HepG2 (cell line): ENCODE results near the gene GFY. TPM values are rescaled to one million over a fixed set of nuclear protein-coding genes. Genes with fewer than 3 reads are reported as not detected.

ENCODE experiments used
- ATAC-seq: fragments of 200-7000 bp; cut with Tn5 transposase; 3 replicates; pipeline ENCODE4 v1.9.1; 2020; ENCODE audit warnings: mild to moderate bottlenecking, moderate library complexity
- BruUV-seq: library from RNA; stranded (reverse); fragments of 400-500 nt; replicated peaks from 2 replicates; lab custom pipeline; 2021; lab: Mats Ljungman, UMichigan
- CTCF ChIA-PET: fragments of 300-600 bp; formaldehyde crosslinking; extraction: SDS; loops from one replicate; lab custom pipeline; 2021; ENCODE audit warnings: low total read pairs, inconsistent platforms, low intra/inter-chr PET ratio; lab: Yijun Ruan, JAX
- POLR2A ChIA-PET: fragments of 350-600 bp; sonication (Branson Sonifier 250); formaldehyde crosslinking; loops from one replicate; lab custom pipeline; 2020; ENCODE audit warnings: antibody characterized with exemption, inconsistent platforms; lab: Yijun Ruan, JAX
- DNase-seq: peaks from one replicate; pipeline ENCODE4 v3.0.0-alpha.2; 2015; ENCODE audit warnings: low spot score
- FAIRE-seq: peaks from 3 replicates; lab custom pipeline; 2011; peaks lifted over from hg19 to GRCh38; lab: Jason Lieb, UNC
- H2AFZ ChIP-seq: one replicate; pipeline ENCODE4 v1.6.1; 2011; ENCODE audit warnings: low read length, inconsistent platforms
- H3K27ac ChIP-seq: fragments of 300-600 bp; 3 replicates; pipeline ENCODE4 v1.8.0; 2011; ENCODE audit warnings: mixed run types, mild to moderate bottlenecking, mixed read lengths, low read length, inconsistent platforms; ENCODE audit not compliant: insufficient read depth; ENCODE audit errors: extremely low read length
- H3K27me3 ChIP-seq, 2 experiments: fragments of 200-600 bp in 1 of 2; 2 replicates in 1 of 2; 3 replicates in 1 of 2; pipeline versions ENCODE4 v1.6.0 to v1.8.0; 2011; ENCODE audit warnings: low read length in 2 of 2, mild to moderate bottlenecking in 2 of 2, moderate library complexity in 2 of 2, inconsistent platforms in 1 of 2; ENCODE audit not compliant: insufficient read depth in 2 of 2, control insufficient read depth in 1 of 2
- H3K36me3 ChIP-seq, 2 experiments: fragments of 200-600 bp in 1 of 2; replicated peaks in 1 of 2; 2 replicates in 1 of 2; 3 replicates in 1 of 2; pipeline versions ENCODE4 v1.5.1 to v1.8.0; 2011; ENCODE audit warnings: low read length in 2 of 2, inconsistent platforms in 1 of 2; ENCODE audit not compliant: insufficient read depth in 2 of 2, control insufficient read depth in 1 of 2
- H3K4me1 ChIP-seq: 2 replicates; pipeline ENCODE4 v1.5.1; 2012; ENCODE audit warnings: low read length, inconsistent platforms; ENCODE audit not compliant: insufficient read depth
- H3K4me2 ChIP-seq: 2 replicates; pipeline ENCODE4 v1.6.0; 2011; ENCODE audit warnings: low read depth, low read length, inconsistent platforms
- H3K4me3 ChIP-seq, 3 experiments: fragments of 200-600 bp in 1 of 3; sonication (generic), shearing (Covaris generic) in 1 of 3; replicated peaks in 1 of 3; 2 replicates each; pipeline ENCODE4 v1.5.1; 2011 to 2016; ENCODE audit warnings: low read length in 3 of 3, inconsistent platforms in 2 of 3, low read depth in 2 of 3, mild to moderate bottlenecking in 2 of 3, control low read depth in 1 of 3, mixed read lengths in 1 of 3; ENCODE audit not compliant: insufficient read depth in 1 of 3
- H3K79me2 ChIP-seq: one replicate; pipeline ENCODE4 v1.6.1; 2011; ENCODE audit warnings: low read length, inconsistent platforms; ENCODE audit not compliant: insufficient read depth
- H3K9ac ChIP-seq: 2 replicates; pipeline ENCODE4 v1.6.0; 2011; ENCODE audit warnings: mild to moderate bottlenecking, low read depth, low read length, inconsistent platforms; ENCODE audit not compliant: insufficient read depth
- H3K9me3 ChIP-seq: 2 replicates; pipeline ENCODE4 v1.5.1; 2012; ENCODE audit warnings: mild to moderate bottlenecking, low read length
- H4K20me1 ChIP-seq: 2 replicates; pipeline ENCODE4 v1.6.0; 2011; ENCODE audit warnings: inconsistent platforms, mild to moderate bottlenecking, low read length, moderate library complexity; ENCODE audit not compliant: insufficient read depth
- CBX1 ChIP-seq: IDR thresholded peaks from one replicate; pipeline ENCODE4 v1.6.1; 2016; ENCODE audit warnings: antibody characterized with exemption, low read depth
- HNRNPL ChIP-seq: fragments of 200-400 bp; formaldehyde crosslinking; IDR thresholded peaks from 2 replicates; pipeline ENCODE4 v1.6.1; 2017; ENCODE audit warnings: mild to moderate bottlenecking, low read depth, low read length
- MTERF4 ChIP-seq: sonication (generic); formaldehyde crosslinking; IDR thresholded peaks from 2 replicates; pipeline ENCODE4 v1.8.0; 2023; ENCODE audit warnings: mild to moderate bottlenecking, missing genetic modification reagents
- NR2C2 ChIP-seq: sonication (generic); formaldehyde crosslinking; IDR thresholded peaks from 2 replicates; pipeline ENCODE4 v1.4.0; 2020; ENCODE audit warnings: missing genetic modification reagents, mild to moderate bottlenecking, moderate library complexity, borderline replicate concordance
- RFXANK ChIP-seq: IDR thresholded peaks from 2 replicates; pipeline ENCODE4 v1.6.1; 2016
- SKIL ChIP-seq: sonication (generic); formaldehyde crosslinking; IDR thresholded peaks from 2 replicates; pipeline ENCODE4 v1.8.0; 2022; ENCODE audit warnings: missing genetic modification reagents, mild to moderate bottlenecking, moderate library complexity, borderline replicate concordance
- TFAP4 ChIP-seq: sonication (generic); IDR thresholded peaks from 2 replicates; pipeline ENCODE4 v1.6.1; 2016; ENCODE audit warnings: low read depth, borderline replicate concordance
- THYN1 ChIP-seq: sonication (generic); formaldehyde crosslinking; IDR thresholded peaks from 2 replicates; pipeline ENCODE4 v1.8.1; 2023; ENCODE audit warnings: low read depth, mild to moderate bottlenecking, moderate library complexity, missing genetic modification reagents, borderline replicate concordance
- TMF1 ChIP-seq: sonication (generic); formaldehyde crosslinking; IDR thresholded peaks from 2 replicates; pipeline ENCODE4 v1.8.1; 2022; ENCODE audit warnings: low read depth, missing genetic modification reagents
- ZNF557 ChIP-seq: sonication (generic); formaldehyde crosslinking; IDR thresholded peaks from 2 replicates; pipeline ENCODE4 v1.4.0; 2020; ENCODE audit warnings: missing genetic modification reagents
- ZNF792 ChIP-seq: IDR thresholded peaks from 2 replicates; pipeline ENCODE4 v1.6.1; 2016
- ZSCAN29 ChIP-seq: sonication (generic); formaldehyde crosslinking; conservative IDR thresholded peaks from 2 replicates; pipeline ENCODE4 v1.4.0; 2020; ENCODE audit warnings: mild to moderate bottlenecking, missing genetic modification reagents
- WGBS: methylation state at CpG from one replicate; pipeline ENCODE4 v1.1.6; 2017; ENCODE audit warnings: low lambda C conversion rate; 5-methylcytosine and 5-hydroxymethylcytosine counted together
- in situ Hi-C: cut with HindIII; loops from 2 replicates; pipeline ENCODE4 v1.10.0; 2017; ENCODE audit warnings: low pct_unique_long_range_greater_than_20kb; ENCODE audit not compliant: extremely low pct_ligation_motif_present
- intact Hi-C: fragments of 100-400 bp; cut with micrococcal nuclease; formaldehyde crosslinking; loops from one replicate; pipeline ENCODE4 v1.10.0; 2022; ENCODE audit not compliant: unreplicated experiment
- polyA plus RNA-seq, 8 experiments: library from polyadenylated mRNA; depleted of rRNA in 3 of 8; stranded (reverse) in 7 of 8; unstranded in 1 of 8; fragments of >200 nt; fragmentation: Illumina TruSeq in 4 of 8; extraction: Trizol in 4 of 8; gene quantifications; 2 replicates each; pipeline versions ENCODE4 v1.2.1 to v1.2.3, GENCODE V29; 2011 to 2016; ENCODE audit warnings: low read depth in 4 of 8, missing spikeins in 1 of 8, mixed read lengths in 1 of 8; ENCODE audit not compliant: insufficient read depth in 1 of 8
- total RNA-seq, 5 experiments: library from RNA; depleted of rRNA; stranded (reverse); fragments of >200 nt; fragmentation: Illumina TruSeq; extraction: Trizol; gene quantifications; 2 replicates each; pipeline ENCODE4 v1.2.3, GENCODE V29; 2016; ENCODE audit warnings: low read depth in 1 of 5
- TF ChIP-seq, protein P1 (sequence below): sonication (generic); formaldehyde crosslinking; IDR thresholded peaks from 2 replicates; pipeline ENCODE4 v1.4.0; 2020; ENCODE audit warnings: missing genetic modification reagents

GFY gene
- total and polyA plus RNA-seq, 2 of the 13 experiments (the other 11 are each of a cell fraction or from before 2014, with no cell fraction given), result not detected

- TF ChIP-seq, protein P1, sequence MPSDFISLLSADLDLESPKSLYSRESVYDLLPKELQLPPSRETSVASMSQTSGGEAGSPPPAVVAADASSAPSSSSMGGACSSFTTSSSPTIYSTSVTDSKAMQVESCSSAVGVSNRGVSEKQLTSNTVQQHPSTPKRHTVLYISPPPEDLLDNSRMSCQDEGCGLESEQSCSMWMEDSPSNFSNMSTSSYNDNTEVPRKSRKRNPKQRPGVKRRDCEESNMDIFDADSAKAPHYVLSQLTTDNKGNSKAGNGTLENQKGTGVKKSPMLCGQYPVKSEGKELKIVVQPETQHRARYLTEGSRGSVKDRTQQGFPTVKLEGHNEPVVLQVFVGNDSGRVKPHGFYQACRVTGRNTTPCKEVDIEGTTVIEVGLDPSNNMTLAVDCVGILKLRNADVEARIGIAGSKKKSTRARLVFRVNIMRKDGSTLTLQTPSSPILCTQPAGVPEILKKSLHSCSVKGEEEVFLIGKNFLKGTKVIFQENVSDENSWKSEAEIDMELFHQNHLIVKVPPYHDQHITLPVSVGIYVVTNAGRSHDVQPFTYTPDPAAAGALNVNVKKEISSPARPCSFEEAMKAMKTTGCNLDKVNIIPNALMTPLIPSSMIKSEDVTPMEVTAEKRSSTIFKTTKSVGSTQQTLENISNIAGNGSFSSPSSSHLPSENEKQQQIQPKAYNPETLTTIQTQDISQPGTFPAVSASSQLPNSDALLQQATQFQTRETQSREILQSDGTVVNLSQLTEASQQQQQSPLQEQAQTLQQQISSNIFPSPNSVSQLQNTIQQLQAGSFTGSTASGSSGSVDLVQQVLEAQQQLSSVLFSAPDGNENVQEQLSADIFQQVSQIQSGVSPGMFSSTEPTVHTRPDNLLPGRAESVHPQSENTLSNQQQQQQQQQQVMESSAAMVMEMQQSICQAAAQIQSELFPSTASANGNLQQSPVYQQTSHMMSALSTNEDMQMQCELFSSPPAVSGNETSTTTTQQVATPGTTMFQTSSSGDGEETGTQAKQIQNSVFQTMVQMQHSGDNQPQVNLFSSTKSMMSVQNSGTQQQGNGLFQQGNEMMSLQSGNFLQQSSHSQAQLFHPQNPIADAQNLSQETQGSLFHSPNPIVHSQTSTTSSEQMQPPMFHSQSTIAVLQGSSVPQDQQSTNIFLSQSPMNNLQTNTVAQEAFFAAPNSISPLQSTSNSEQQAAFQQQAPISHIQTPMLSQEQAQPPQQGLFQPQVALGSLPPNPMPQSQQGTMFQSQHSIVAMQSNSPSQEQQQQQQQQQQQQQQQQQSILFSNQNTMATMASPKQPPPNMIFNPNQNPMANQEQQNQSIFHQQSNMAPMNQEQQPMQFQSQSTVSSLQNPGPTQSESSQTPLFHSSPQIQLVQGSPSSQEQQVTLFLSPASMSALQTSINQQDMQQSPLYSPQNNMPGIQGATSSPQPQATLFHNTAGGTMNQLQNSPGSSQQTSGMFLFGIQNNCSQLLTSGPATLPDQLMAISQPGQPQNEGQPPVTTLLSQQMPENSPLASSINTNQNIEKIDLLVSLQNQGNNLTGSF (CRISPR knock-in tag), result no peak
- no peak for TF ChIP-seq NR2C2 (CRISPR knock-in tag)
- TF ChIP-seq ZNF557 (CRISPR knock-in tag), result no peak
- TF ChIP-seq TFAP4, result no peak
Observed at GRCh38 chr19:49463960-49464740, 39.0 kb downstream of the GFY start (continued).

DNA sequence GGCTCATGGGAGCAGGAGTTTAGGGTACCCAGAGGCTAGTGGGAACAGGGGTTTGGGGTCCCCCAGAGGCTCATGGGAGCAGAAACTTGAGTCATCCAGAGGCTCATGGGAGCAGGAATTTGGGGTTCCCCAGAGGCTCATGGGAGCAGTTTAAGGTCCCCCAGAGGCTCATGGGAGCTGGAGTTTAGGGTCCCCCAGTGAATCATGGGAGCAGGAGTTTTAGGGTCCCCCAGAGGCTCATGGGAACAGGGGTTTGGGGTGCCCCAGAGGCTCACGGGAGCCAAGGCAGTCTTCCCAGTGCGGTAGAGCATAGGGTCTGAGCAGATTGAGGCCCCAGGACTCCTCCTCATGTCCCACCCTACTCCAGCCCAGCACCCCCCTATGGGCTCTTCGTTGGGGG is 40.2 kb downstream of the GFY start:
- Histone ChIP-seq H3K4me1 (no peaks in the 10 kb centered on the region), H4K20me1 (no peaks in the 10 kb centered on the region), H3K4me2 (no peak overlapping the region), H3K36me3 (peaks cover 1 to 6% of the 10 kb centered on the region in 2 experiments; a peak in 2 of 5 replicates), H3K9me3 (no peaks in the 10 kb centered on the region), H2AFZ (no peak overlapping the region), H3K79me2 (no peaks in the 10 kb centered on the region), H3K27me3 (no peaks in the 10 kb centered on the region), H3K27ac (no peak overlapping the region), H3K4me3 (no peak overlapping the region), H3K9ac (no peak overlapping the region)
- no peak for FAIRE-seq
- in situ Hi-C loops, result no loop called here
- CTCF ChIA-PET, result no interaction called here
- no peak for DNase-seq
- no TSS peak for BruUV-seq
- ATAC-seq, result no peak
- POLR2A ChIA-PET, result interaction anchor here (1.3 kb wide), 1 partner anchor 12 kb away, joined by 3 read pairs; the partner anchor contains the start of gene ALDH16A1
- intact Hi-C loops, result no loop called here
- 80% methylated on average over 1 of the region's 3 CpGs for WGBS
- TF ChIP-seq HNRNPL, result no peak
- TF ChIP-seq RFXANK (CRISPR knock-in tag), result no peak
- no peak for TF ChIP-seq THYN1 (CRISPR knock-in tag)
- TF ChIP-seq ZNF792 (CRISPR knock-in tag), result no peak
- TF ChIP-seq SKIL (CRISPR knock-in tag), result no peak
- TF ChIP-seq ZSCAN29 (CRISPR knock-in tag), result no peak
- TF ChIP-seq TMF1, result no peak
- TF ChIP-seq CBX1, result no peak
- no peak for TF ChIP-seq MTERF4 (CRISPR knock-in tag)
